ENCODE data around the gene AUH. TPM values are rescaled to one million over a fixed set of nuclear protein-coding genes. Genes with fewer than 3 reads are reported as not detected.

Gene AUH
- total RNA-seq = 41.8 and 43.6 TPM in 2 replicates

GRCh38 chr9:91361291-91362050, at the start of gene AUH:
TSS of gene AUH (minus strand) at chr9:91361918. CDS start at chr9:91361889, 29 bp downstream.

Other genes starting within 250 kb of the AUH start
- 47.1 and 56.0 TPM in 2 replicates for gene NFIL3, start 61.9 kb upstream of the AUH start, total RNA-seq

Data from smooth muscle cell of trachea (primary cell).